Astrocyte (in vitro differentiated cells and primary cell): ENCODE measurements around the gene DDN.

Experiments
- CTCF ChIP-seq: IDR thresholded peaks from 2 replicates; pipeline ENCODE4 v1.5.1; 2011; ENCODE audit warnings: low read depth, mild to moderate bottlenecking, inconsistent platforms, low read length, moderate library complexity; ENCODE audit not compliant: insufficient read depth
- EZH2 ChIP-seq: IDR thresholded peaks from 2 replicates; pipeline ENCODE4 v1.6.1; 2012; ENCODE audit warnings: mild to moderate bottlenecking, low read length, inconsistent platforms; ENCODE audit not compliant: insufficient read depth

- no peak for TF ChIP-seq CTCF
- TF ChIP-seq EZH2 = peak; percentile 95
These were observed 20.9 kb downstream of the DDN start, which contains the start of gene WNT1 for GRCh38 chr12:48978291-48978740.
